KMS-11 (cell line): ENCODE results near the gene CLUH.

Experiments used
- H2AFZ ChIP-seq: fragments of 200-600 bp; sonication (generic); 2 replicates; pipeline ENCODE4 v1.6.1; 2016; ENCODE audit warnings: antibody characterized with exemption, mixed run types, low read depth
- H3K27ac ChIP-seq: fragments of 200-600 bp; sonication (generic); 2 replicates; pipeline ENCODE4 v1.6.1; 2016; ENCODE audit warnings: mild to moderate bottlenecking, mixed run types
- H3K27me3 ChIP-seq: fragments of 200-600 bp; sonication (generic); 2 replicates; pipeline ENCODE4 v1.6.1; 2017; ENCODE audit warnings: mild to moderate bottlenecking, low read depth, mixed run types, moderate library complexity; ENCODE audit not compliant: insufficient read depth
- H3K36me3 ChIP-seq: fragments of 200-600 bp; sonication (generic); 2 replicates; pipeline ENCODE4 v1.6.1; 2017; ENCODE audit warnings: mild to moderate bottlenecking, mixed run types; ENCODE audit not compliant: insufficient read depth
- H3K4me1 ChIP-seq: fragments of 200-600 bp; sonication (generic); 2 replicates; pipeline ENCODE4 v1.6.1; 2016; ENCODE audit warnings: mild to moderate bottlenecking, low read depth, mixed run types; ENCODE audit not compliant: poor library complexity, severe bottlenecking
- H3K4me2 ChIP-seq: fragments of 200-600 bp; sonication (generic); 2 replicates; pipeline ENCODE4 v1.7.0; 2016; ENCODE audit warnings: mild to moderate bottlenecking, mixed run types
- H3K4me3 ChIP-seq: fragments of 200-600 bp; sonication (generic); IDR thresholded peaks from 2 replicates; pipeline ENCODE4 v1.6.1; 2017; ENCODE audit warnings: low read depth, low read length, mixed read lengths; ENCODE audit not compliant: insufficient read depth
- H3K79me2 ChIP-seq: fragments of 200-600 bp; sonication (generic); 2 replicates; pipeline ENCODE4 v1.6.1; 2016; ENCODE audit warnings: low read depth, mixed run types; ENCODE audit not compliant: insufficient read depth
- H3K9ac ChIP-seq: fragments of 200-600 bp; sonication (generic); 2 replicates; pipeline ENCODE4 v1.6.1; 2016; ENCODE audit warnings: mild to moderate bottlenecking, mixed run types
- H4K20me1 ChIP-seq: fragments of 200-600 bp; sonication (generic); 2 replicates; pipeline ENCODE4 v1.6.1; 2016; ENCODE audit warnings: mild to moderate bottlenecking, mixed run types; ENCODE audit not compliant: insufficient read depth
- CTCF ChIP-seq: fragments of 200-600 bp; sonication (generic); conservative IDR thresholded peaks from 2 replicates; pipeline ENCODE4 v1.6.1; 2017; ENCODE audit warnings: low read depth, mild to moderate bottlenecking, antibody characterized with exemption, low read length, moderate library complexity, mixed read lengths

CLUH gene

GRCh38 chr17:2711608-2712299 lies at the start of gene CLUH:
Gene CLUH, minus strand, starts transcription at chr17:2711764. Its CDS starts 103 bp downstream, at chr17:2711661.
- Histone ChIP-seq H3K4me3 (no peak within 1 kb of the TSS), H3K27me3 (no peaks in the 10 kb centered on the region), H3K79me2 (peaks cover 47% of the 10 kb centered on the region), H2AFZ (peak within 1 kb of the TSS; percentile 75), H4K20me1 (peaks cover 6% of the 10 kb centered on the region; the same call in 1 of the 2 replicates), H3K27ac (peak within 1 kb of the TSS; percentile 58), H3K4me2 (peak within 1 kb of the TSS; percentile 55), H3K9ac (peak within 1 kb of the TSS; percentile 79), H3K36me3 (no peaks in the 10 kb centered on the region), H3K4me1 (peaks cover 11% of the 10 kb centered on the region)
- no peak for TF ChIP-seq CTCF

DNA sequence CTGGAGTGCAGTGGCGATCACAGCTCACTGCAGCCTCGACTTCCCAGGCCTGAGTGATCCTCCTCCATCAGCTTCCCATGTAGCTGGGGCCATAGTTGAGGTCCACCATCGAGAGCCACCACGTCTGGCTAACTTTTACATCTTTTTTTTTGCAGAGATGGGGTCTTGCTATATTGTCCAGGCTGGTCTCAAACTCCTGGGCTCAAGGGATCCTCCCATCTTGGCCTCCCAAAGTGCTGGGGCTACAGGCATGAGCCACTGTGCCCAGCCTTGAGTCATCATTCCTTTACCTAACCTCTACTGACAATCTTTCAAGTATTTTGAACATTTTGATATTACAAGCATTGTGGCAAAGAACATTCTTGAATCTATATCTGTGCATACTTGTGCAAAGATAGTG lies 47.3 kb upstream of the CLUH start:
- H3K4me2 ChIP-seq = no peak overlapping the region
- no peak overlapping the region for H3K9ac ChIP-seq
- H3K27ac ChIP-seq = no peak overlapping the region
- H3K36me3 ChIP-seq = no peaks in the 10 kb centered on the region
- peaks cover 14% of the 10 kb centered on the region; the same call in 1 of the 2 replicates for H3K27me3 ChIP-seq
- TF ChIP-seq CTCF = no peak
- H3K4me1 ChIP-seq = no peaks in the 10 kb centered on the region
- no peaks in the 10 kb centered on the region for H4K20me1 ChIP-seq
- no peaks in the 10 kb centered on the region for H3K79me2 ChIP-seq
- no peak overlapping the region for H2AFZ ChIP-seq
- H3K4me3 ChIP-seq = no peak overlapping the region

DNA sequence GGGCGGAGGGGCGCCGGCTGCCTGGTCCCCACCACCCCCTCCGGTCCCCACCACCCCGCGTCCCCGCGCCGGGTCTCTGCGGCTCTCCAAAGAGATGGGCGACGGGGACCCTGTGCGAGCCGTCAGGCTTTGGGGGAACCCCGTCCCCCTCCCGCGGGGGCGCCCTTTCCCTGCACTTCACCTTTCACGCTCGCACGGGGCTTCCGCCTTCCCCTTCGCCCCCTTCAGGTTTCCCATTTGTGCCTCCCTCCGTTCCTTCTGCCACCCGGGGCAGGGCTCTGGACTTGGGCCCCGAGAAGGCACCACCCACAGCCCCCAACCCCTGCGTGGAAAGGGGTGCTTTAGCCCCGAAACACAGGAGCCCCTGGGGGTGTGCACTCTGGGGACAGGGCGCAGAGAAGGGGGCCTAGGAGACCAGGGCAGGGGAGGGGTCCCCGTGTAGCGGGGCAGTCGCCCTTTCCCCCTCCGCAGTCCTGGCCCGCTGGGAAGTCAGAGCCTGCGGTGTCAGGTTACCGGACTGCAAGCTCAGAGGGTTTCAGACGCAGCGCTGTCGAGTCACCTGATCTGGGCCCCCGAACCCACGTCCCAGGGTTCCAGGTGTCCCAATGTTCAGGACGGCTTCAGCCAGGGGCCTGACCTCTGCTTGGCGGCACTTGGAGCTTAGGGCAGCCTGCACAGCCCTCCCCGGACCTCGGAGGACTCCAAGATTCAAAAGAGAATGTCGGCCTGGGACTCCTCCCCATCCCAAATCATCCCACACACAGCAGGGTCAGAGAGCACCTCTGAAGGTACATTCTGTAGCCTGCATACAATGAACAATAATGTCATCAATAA lies 44.5 kb upstream of the CLUH start:
- Histone ChIP-seq H4K20me1 (no peaks in the 10 kb centered on the region), H3K36me3 (no peaks in the 10 kb centered on the region), H3K27ac (no peak overlapping the region), H2AFZ (no peak overlapping the region), H3K79me2 (no peaks in the 10 kb centered on the region), H3K9ac (no peak overlapping the region), H3K4me2 (no peak overlapping the region), H3K27me3 (peaks cover 5% of the 10 kb centered on the region; the same call in 1 of the 2 replicates), H3K4me3 (no peak overlapping the region), H3K4me1 (no peaks in the 10 kb centered on the region)
- no peak for TF ChIP-seq CTCF

GRCh38 chr17:2751491-2751890 lies 39.9 kb upstream of the CLUH start:
- H3K4me2 ChIP-seq = no peak overlapping the region
- H3K27me3 ChIP-seq = peaks cover 24% of the 10 kb centered on the region; the same call in 1 of the 2 replicates

More at GRCh38 chr17:2751491-2751890, 39.9 kb upstream of the CLUH start:
- H3K36me3 ChIP-seq = no peaks in the 10 kb centered on the region
- no peaks in the 10 kb centered on the region for H3K79me2 ChIP-seq
- H3K9ac ChIP-seq = no peak overlapping the region
- H3K27ac ChIP-seq = no peak overlapping the region
- H4K20me1 ChIP-seq = no peaks in the 10 kb centered on the region
- TF ChIP-seq CTCF = no peak
- H2AFZ ChIP-seq = no peak overlapping the region
- no peak overlapping the region for H3K4me3 ChIP-seq
- no peaks in the 10 kb centered on the region for H3K4me1 ChIP-seq
